Measurements from ENCODE around the gene KCNK3.

KCNK3 gene

DNA sequence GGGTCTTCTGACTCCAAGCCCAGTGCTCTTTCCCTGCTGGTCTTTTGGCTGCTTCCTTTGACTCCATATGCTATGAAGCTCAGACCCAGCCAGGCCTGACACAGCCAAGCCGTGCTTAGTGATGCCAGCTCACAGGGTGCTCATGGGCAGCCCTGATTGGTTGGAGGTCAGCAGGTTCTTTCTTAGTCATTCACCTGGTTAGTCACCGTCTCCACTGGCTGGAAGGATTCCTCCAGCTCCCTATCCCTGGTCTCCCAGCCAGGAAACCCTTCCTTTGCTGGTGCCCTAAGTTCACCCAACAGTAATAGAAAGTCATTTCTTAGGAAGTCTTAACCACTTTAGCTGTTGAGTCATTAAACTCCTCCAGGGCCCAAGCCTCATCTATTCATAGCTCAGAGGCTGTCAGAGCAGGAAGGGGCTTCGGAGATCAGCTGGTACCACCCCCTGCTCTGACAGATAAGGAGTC is 3.9 kb downstream of the KCNK3 start:
- peaks cover 0 to 25% of the 10 kb centered on the region in 2 donors for H3K27me3 ChIP-seq (ENCODE audit: control insufficient read depth in 1 of 2, insufficient read depth in 2 of 2, low read length in 2 of 2)
- H3K36me3 ChIP-seq (ENCODE audit: insufficient read depth, low read length), result no peaks in the 10 kb centered on the region
- no peaks in the 10 kb centered on the region for H3K9me3 ChIP-seq (ENCODE audit: low read length)
- H3K4me1 ChIP-seq (ENCODE audit: insufficient read depth, low read length), result peaks cover 22% of the 10 kb centered on the region
- no peak overlapping the region for H3K9ac ChIP-seq (ENCODE audit: low read length)
- H3K4me3 ChIP-seq (ENCODE audit: low read depth in 1 of 2, low read length in 2 of 2), result no peak overlapping the region
- no peak overlapping the region for H3K27ac ChIP-seq (ENCODE audit: low read depth, low read length)

GRCh38 chr2:26697425-26697824 is 4.9 kb downstream of the KCNK3 start:
- no peak overlapping the region for H3K27ac ChIP-seq (ENCODE audit: low read depth, low read length)
- peaks cover 13% of the 10 kb centered on the region for H3K4me1 ChIP-seq (ENCODE audit: insufficient read depth, low read length)
- no peak overlapping the region for H3K9ac ChIP-seq (ENCODE audit: low read length)
- no peak overlapping the region for H3K4me3 ChIP-seq (ENCODE audit: low read depth in 1 of 2, low read length in 2 of 2)
- H3K27me3 ChIP-seq (ENCODE audit: control insufficient read depth in 1 of 2, insufficient read depth in 2 of 2, low read length in 2 of 2), result peaks cover 0 to 25% of the 10 kb centered on the region in 2 donors
- H3K9me3 ChIP-seq (ENCODE audit: low read length), result no peaks in the 10 kb centered on the region
- no peaks in the 10 kb centered on the region for H3K36me3 ChIP-seq (ENCODE audit: insufficient read depth, low read length)

DNA sequence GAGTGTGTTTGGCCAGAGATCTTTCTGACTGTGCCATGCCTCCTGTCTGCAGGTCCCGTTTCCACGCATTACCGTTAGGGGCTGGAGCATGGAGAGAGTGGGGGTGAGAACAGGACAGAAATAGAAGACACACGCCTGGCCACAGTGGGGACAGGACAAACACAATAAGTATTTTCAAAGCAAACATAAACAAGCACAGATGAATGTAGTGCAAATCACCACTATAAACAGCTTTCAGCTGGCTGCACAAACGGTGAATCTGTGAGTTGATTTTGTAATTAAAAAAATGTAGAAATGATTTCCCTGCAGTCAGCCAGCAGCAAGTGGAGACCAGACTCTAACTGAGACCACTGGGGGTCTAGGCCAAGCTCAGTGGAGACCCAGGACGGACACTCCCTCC is 6.8 kb downstream of the KCNK3 start:
- H3K9me3 ChIP-seq (ENCODE audit: low read length), result no peaks in the 10 kb centered on the region
- H3K27ac ChIP-seq (ENCODE audit: low read depth, low read length), result no peak overlapping the region
- H3K4me3 ChIP-seq (ENCODE audit: low read depth in 1 of 2, low read length in 2 of 2), result no peak overlapping the region
- no peak overlapping the region for H3K9ac ChIP-seq (ENCODE audit: low read length)
- H3K4me1 ChIP-seq (ENCODE audit: insufficient read depth, low read length), result peaks cover 4% of the 10 kb centered on the region
- H3K36me3 ChIP-seq (ENCODE audit: insufficient read depth, low read length), result no peaks in the 10 kb centered on the region
- peaks cover 0 to 14% of the 10 kb centered on the region in 2 donors for H3K27me3 ChIP-seq (ENCODE audit: control insufficient read depth in 1 of 2, insufficient read depth in 2 of 2, low read length in 2 of 2)

DNA sequence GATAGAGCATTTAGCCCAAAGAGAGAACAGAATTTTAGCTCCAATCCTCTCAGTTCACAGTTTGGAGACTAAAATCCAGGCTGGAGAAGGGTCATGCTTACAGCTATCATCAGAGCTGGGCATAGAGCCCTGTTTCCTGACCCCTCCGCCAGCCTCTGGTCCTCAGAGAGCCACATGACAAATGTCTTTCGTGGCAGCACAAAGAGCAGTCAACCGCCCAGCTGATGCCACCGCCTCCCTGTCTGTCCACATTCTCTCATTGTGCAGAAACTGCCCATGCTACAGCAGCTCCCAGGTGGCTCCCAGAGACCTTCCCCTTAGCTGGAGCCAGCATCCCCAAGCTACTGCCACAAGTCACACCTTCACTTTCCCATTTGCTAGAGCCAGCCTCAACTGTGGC is 7.6 kb downstream of the KCNK3 start:
- H3K4me3 ChIP-seq (ENCODE audit: low read depth in 1 of 2, low read length in 2 of 2), result no peak overlapping the region
- no peak overlapping the region for H3K9ac ChIP-seq (ENCODE audit: low read length)
- no peaks in the 10 kb centered on the region for H3K9me3 ChIP-seq (ENCODE audit: low read length)
- H3K4me1 ChIP-seq (ENCODE audit: insufficient read depth, low read length), result peaks cover 3% of the 10 kb centered on the region
- H3K27me3 ChIP-seq (ENCODE audit: control insufficient read depth in 1 of 2, insufficient read depth in 2 of 2, low read length in 2 of 2), result peaks cover 0 to 11% of the 10 kb centered on the region in 2 donors
- H3K27ac ChIP-seq (ENCODE audit: low read depth, low read length), result no peak overlapping the region
- H3K36me3 ChIP-seq (ENCODE audit: insufficient read depth, low read length), result no peaks in the 10 kb centered on the region

DNA sequence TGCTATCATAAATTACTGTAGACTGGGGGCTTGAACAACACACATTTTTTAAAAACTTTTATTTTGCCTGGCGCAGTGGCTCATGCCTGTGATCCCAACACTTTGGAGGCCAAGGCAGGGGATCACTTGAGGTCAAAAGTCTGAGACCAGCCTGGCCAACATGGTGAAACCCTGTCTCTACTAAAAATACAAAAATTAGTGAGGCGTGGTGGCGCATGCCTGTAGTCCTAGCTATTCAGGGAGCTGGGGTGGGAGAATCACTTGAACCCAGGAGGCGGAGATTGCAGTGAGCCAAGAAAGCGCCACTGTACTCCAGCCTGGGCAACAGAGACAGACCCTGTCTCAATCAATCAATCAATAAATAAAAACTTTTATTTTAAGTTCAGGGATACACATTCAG is 9.1 kb downstream of the KCNK3 start:
- Histone ChIP-seq H3K9ac (ENCODE audit: low read length) (no peak overlapping the region), H3K4me3 (ENCODE audit: low read depth in 1 of 2, low read length in 2 of 2) (no peak overlapping the region), H3K36me3 (ENCODE audit: insufficient read depth, low read length) (no peaks in the 10 kb centered on the region), H3K9me3 (ENCODE audit: low read length) (no peaks in the 10 kb centered on the region), H3K27me3 (ENCODE audit: control insufficient read depth in 1 of 2, insufficient read depth in 2 of 2, low read length in 2 of 2) (no peaks in the 10 kb centered on the region), H3K27ac (ENCODE audit: low read depth, low read length) (no peak overlapping the region), H3K4me1 (ENCODE audit: insufficient read depth, low read length) (peaks cover 3% of the 10 kb centered on the region)

- H3K36me3 ChIP-seq (ENCODE audit: insufficient read depth, low read length), result no peaks in the 10 kb centered on the region
- no peaks in the 10 kb centered on the region for H3K27me3 ChIP-seq (ENCODE audit: control insufficient read depth in 1 of 2, insufficient read depth in 2 of 2, low read length in 2 of 2)
- no peak overlapping the region for H3K9ac ChIP-seq (ENCODE audit: low read length)
- H3K4me1 ChIP-seq (ENCODE audit: insufficient read depth, low read length), result peaks cover 6% of the 10 kb centered on the region
- H3K9me3 ChIP-seq (ENCODE audit: low read length), result no peaks in the 10 kb centered on the region
- no peak overlapping the region for H3K4me3 ChIP-seq (ENCODE audit: low read depth in 1 of 2, low read length in 2 of 2)
- H3K27ac ChIP-seq (ENCODE audit: low read depth, low read length), result no peak overlapping the region
Observed at GRCh38 chr2:26702025-26702424, 9.5 kb downstream of the KCNK3 start.

GRCh38 chr2:26704441-26704977 is 12.0 kb downstream of the KCNK3 start:
- Histone ChIP-seq H3K9ac (ENCODE audit: low read length) (no peak overlapping the region), H3K4me1 (ENCODE audit: insufficient read depth, low read length) (peaks cover 18% of the 10 kb centered on the region), H3K4me3 (ENCODE audit: low read depth in 1 of 2, low read length in 2 of 2) (no peak overlapping the region), H3K36me3 (ENCODE audit: insufficient read depth, low read length) (no peaks in the 10 kb centered on the region), H3K27me3 (ENCODE audit: control insufficient read depth in 1 of 2, insufficient read depth in 2 of 2, low read length in 2 of 2) (no peaks in the 10 kb centered on the region), H3K27ac (ENCODE audit: low read depth, low read length) (no peak overlapping the region), H3K9me3 (ENCODE audit: low read length) (no peaks in the 10 kb centered on the region)

GRCh38 chr2:26705126-26705525 is 12.6 kb downstream of the KCNK3 start:
- no peaks in the 10 kb centered on the region for H3K27me3 ChIP-seq (ENCODE audit: control insufficient read depth in 1 of 2, insufficient read depth in 2 of 2, low read length in 2 of 2)
- H3K4me3 ChIP-seq (ENCODE audit: low read depth in 1 of 2, low read length in 2 of 2), result no peak overlapping the region
- no peak overlapping the region for H3K27ac ChIP-seq (ENCODE audit: low read depth, low read length)
- H3K36me3 ChIP-seq (ENCODE audit: insufficient read depth, low read length), result no peaks in the 10 kb centered on the region
- no peaks in the 10 kb centered on the region for H3K9me3 ChIP-seq (ENCODE audit: low read length)
- H3K9ac ChIP-seq (ENCODE audit: low read length), result no peak overlapping the region
- H3K4me1 ChIP-seq (ENCODE audit: insufficient read depth, low read length), result peaks cover 23% of the 10 kb centered on the region

DNA sequence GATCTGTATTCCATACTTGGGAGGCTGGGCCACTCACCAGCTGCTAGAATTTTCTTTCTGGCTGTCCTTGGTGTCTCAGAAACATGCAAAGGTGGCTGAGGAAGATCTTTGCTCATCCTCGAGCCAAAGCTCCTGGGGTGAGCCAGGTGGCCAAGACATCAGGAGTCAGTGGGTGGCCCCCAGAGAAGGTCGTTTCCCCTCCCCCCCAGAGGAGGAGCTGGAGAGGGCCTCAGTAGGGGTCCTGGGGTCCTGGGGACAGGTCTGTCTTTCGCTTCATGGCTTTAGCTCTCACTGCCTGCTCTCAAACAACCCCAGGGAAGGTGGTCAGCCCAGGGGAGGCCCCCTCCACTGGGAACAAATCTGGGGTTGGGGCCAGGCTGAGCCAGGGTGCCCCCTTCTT is 13.6 kb downstream of the KCNK3 start:
- Histone ChIP-seq H3K4me1 (ENCODE audit: insufficient read depth, low read length) (peaks cover 33% of the 10 kb centered on the region), H3K27me3 (ENCODE audit: control insufficient read depth in 1 of 2, insufficient read depth in 2 of 2, low read length in 2 of 2) (no peaks in the 10 kb centered on the region), H3K9me3 (ENCODE audit: low read length) (no peaks in the 10 kb centered on the region), H3K9ac (ENCODE audit: low read length) (no peak overlapping the region), H3K27ac (ENCODE audit: low read depth, low read length) (no peak overlapping the region), H3K4me3 (ENCODE audit: low read depth in 1 of 2, low read length in 2 of 2) (no peak overlapping the region), H3K36me3 (ENCODE audit: insufficient read depth, low read length) (no peaks in the 10 kb centered on the region)

GRCh38 chr2:26706616-26707473 is 14.3 kb downstream of the KCNK3 start:
- H3K4me3 ChIP-seq (ENCODE audit: low read depth in 1 of 2, low read length in 2 of 2), result no peak overlapping the region
- no peaks in the 10 kb centered on the region for H3K9me3 ChIP-seq (ENCODE audit: low read length)
- peaks cover 39% of the 10 kb centered on the region for H3K4me1 ChIP-seq (ENCODE audit: insufficient read depth, low read length)
- no peaks in the 10 kb centered on the region for H3K27me3 ChIP-seq (ENCODE audit: control insufficient read depth in 1 of 2, insufficient read depth in 2 of 2, low read length in 2 of 2)
- H3K36me3 ChIP-seq (ENCODE audit: insufficient read depth, low read length), result no peaks in the 10 kb centered on the region
- no peak overlapping the region for H3K27ac ChIP-seq (ENCODE audit: low read depth, low read length)
- no peak overlapping the region for H3K9ac ChIP-seq (ENCODE audit: low read length)

DNA sequence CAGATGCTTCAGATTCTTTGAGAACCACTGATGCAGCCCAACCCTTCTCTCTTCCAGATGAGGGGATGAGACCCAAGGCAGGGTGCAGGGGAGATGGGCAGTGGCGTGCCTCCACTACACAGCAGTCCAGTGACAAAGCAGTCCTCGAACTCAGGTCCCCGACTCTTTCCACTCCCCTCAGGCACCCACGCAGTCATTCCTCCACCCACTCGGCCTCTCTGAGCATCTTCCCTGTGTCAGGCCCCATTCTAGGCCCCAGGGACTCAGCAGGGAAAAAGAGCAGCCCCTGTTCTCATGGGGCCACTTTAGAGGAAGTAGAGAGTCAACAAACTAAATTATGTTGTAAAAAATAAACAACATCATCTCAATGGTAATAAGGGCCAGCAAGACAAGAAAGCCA is 15.2 kb downstream of the KCNK3 start:
- H3K36me3 ChIP-seq (ENCODE audit: insufficient read depth, low read length), result no peaks in the 10 kb centered on the region
- no peaks in the 10 kb centered on the region for H3K9me3 ChIP-seq (ENCODE audit: low read length)
- no peaks in the 10 kb centered on the region for H3K27me3 ChIP-seq (ENCODE audit: control insufficient read depth in 1 of 2, insufficient read depth in 2 of 2, low read length in 2 of 2)
- H3K27ac ChIP-seq (ENCODE audit: low read depth, low read length), result no peak overlapping the region
- no peak overlapping the region for H3K4me3 ChIP-seq (ENCODE audit: low read depth in 1 of 2, low read length in 2 of 2)
- peaks cover 48% of the 10 kb centered on the region for H3K4me1 ChIP-seq (ENCODE audit: insufficient read depth, low read length)
- no peak overlapping the region for H3K9ac ChIP-seq (ENCODE audit: low read length)

DNA sequence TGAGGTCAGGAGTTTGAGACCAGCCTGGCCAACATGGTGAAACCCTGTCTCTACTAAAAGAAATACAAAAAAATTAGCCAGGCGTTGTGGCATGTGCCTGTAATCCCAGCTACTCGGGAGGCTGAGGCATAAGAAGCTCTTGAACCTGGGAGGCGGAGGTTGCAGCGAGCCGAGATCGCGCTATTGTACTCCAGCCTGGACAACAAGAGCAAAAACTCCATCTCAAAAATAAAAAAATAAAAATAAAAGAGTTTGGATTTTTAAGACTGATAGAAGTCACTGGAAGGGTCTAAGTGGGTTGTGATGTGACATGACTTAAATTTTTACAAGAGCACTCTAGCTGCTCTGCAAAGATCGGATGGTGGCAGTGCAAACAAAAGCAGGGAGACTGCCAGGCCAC is 15.9 kb downstream of the KCNK3 start:
- H3K4me3 ChIP-seq (ENCODE audit: low read depth in 1 of 2, low read length in 2 of 2), result no peak overlapping the region
- no peak overlapping the region for H3K9ac ChIP-seq (ENCODE audit: low read length)
- H3K27ac ChIP-seq (ENCODE audit: low read depth, low read length), result no peak overlapping the region
- no peaks in the 10 kb centered on the region for H3K27me3 ChIP-seq (ENCODE audit: control insufficient read depth in 1 of 2, insufficient read depth in 2 of 2, low read length in 2 of 2)
- H3K9me3 ChIP-seq (ENCODE audit: low read length), result no peaks in the 10 kb centered on the region
- peaks cover 55% of the 10 kb centered on the region for H3K4me1 ChIP-seq (ENCODE audit: insufficient read depth, low read length)
- H3K36me3 ChIP-seq (ENCODE audit: insufficient read depth, low read length), result no peaks in the 10 kb centered on the region

Measured in muscle layer of colon (tissue), 2 donors.